Right lung (tissue), 10 donors: ENCODE data around the gene RNF8. TPM values are rescaled to one million over a fixed set of nuclear protein-coding genes. Genes with fewer than 3 reads are reported as not detected.
"Not testable (repeated sequence)": the region's sequence is repeated elsewhere in the genome, so short reads cannot be mapped to it uniquely, and the experiment has no call there.

ENCODE experiments used
- DNase-seq, 2 donors: peaks; one replicate each; pipeline ENCODE4 v3.0.0-alpha.2; 2013
- long read RNA-seq, 8 donors: transcript quantifications; one replicate each; lab custom pipeline, GENCODE V29; 2026
- polyA plus RNA-seq, 5 donors: library from polyadenylated mRNA; unstranded; fragments of 120-200 nt; gene quantifications; one replicate each; pipeline versions ENCODE4 v1.2.1 to v1.2.3, GENCODE V29; 2013; ENCODE audit warnings: inconsistent platforms in 1 of 5, low replicate concordance in 1 of 5; ENCODE audit not compliant: insufficient read length in 5 of 5, insufficient read depth in 1 of 5

The RNF8 gene
- 10 to 100 TPM; 31.7 to 42.8 (median 33.5) TPM for polyA plus RNA-seq
- long read RNA-seq, donor 1, full-length matches to known transcripts: 6 of 18 reads
- long read RNA-seq, donor 1, partial matches to known transcripts: 12 of 18 reads
- long read RNA-seq, donor 1, other reads (novel, unspliced or antisense): 0 of 18 reads
- long read RNA-seq, donor 2, full-length matches to known transcripts: 8 of 8 reads
- long read RNA-seq, donor 2, partial matches to known transcripts: 0 of 8 reads
- long read RNA-seq, donor 2, other reads (novel, unspliced or antisense): 0 of 8 reads
- long read RNA-seq, donor 3, full-length matches to known transcripts: 1 of 10 reads
- long read RNA-seq, donor 3, partial matches to known transcripts: 9 of 10 reads
- long read RNA-seq, donor 3, other reads (novel, unspliced or antisense): 0 of 10 reads
- long read RNA-seq, donor 4, partial matches to known transcripts: 13 of 14 reads
- long read RNA-seq, donor 4, other reads (novel, unspliced or antisense): 0 of 14 reads
- long read RNA-seq, donor 5, full-length matches to known transcripts: 5 of 11 reads
- long read RNA-seq, donor 5, partial matches to known transcripts: 6 of 11 reads
- long read RNA-seq, donor 5, other reads (novel, unspliced or antisense): 0 of 11 reads
- long read RNA-seq, donor 6, full-length matches to known transcripts: 5 of 14 reads
- long read RNA-seq, donor 6, partial matches to known transcripts: 9 of 14 reads
- long read RNA-seq, donor 6, other reads (novel, unspliced or antisense): 0 of 14 reads
- long read RNA-seq, donor 7, full-length matches to known transcripts: 5 of 5 reads
- long read RNA-seq, donor 7, partial matches to known transcripts: 0 of 5 reads
- long read RNA-seq, donor 7, other reads (novel, unspliced or antisense): 0 of 5 reads
- long read RNA-seq, donor 8, full-length matches to known transcripts: 3 of 3 reads
- long read RNA-seq, donor 8, partial matches to known transcripts: 0 of 3 reads
- long read RNA-seq, donor 8, other reads (novel, unspliced or antisense): 0 of 3 reads

- DNase-seq: peak; percentile 88 to 89
Measured at GRCh38 chr6:37353761-37354525, at the start of gene RNF8. TSS of gene RNF8 (plus strand) at chr6:37353983. CDS start at chr6:37354165, 182 bp downstream.

- DNase-seq: no peak
Measured at GRCh38 chr6:37304766-37305165, 49.0 kb upstream of the RNF8 start.

- DNase-seq: no peak
Measured at GRCh38 chr6:37305841-37306425, 47.9 kb upstream of the RNF8 start.

GRCh38 chr6:37306624-37307222 is 47.1 kb upstream of the RNF8 start:
- DNase-seq: no peak

GRCh38 chr6:37307484-37307883 is 46.3 kb upstream of the RNF8 start:
- not testable (repeated sequence) for DNase-seq

GRCh38 chr6:37308069-37308815 is 45.5 kb upstream of the RNF8 start:
- peak; percentile 88 to 93 for DNase-seq

GRCh38 chr6:37309046-37309445 is 44.7 kb upstream of the RNF8 start:
- no peak for DNase-seq

- DNase-seq: no peak
Measured at GRCh38 chr6:37309692-37310091, 44.1 kb upstream of the RNF8 start.

GRCh38 chr6:37310966-37311365 is 42.8 kb upstream of the RNF8 start:
- DNase-seq: no peak

- no peak for DNase-seq
Measured at GRCh38 chr6:37311741-37312473, 41.9 kb upstream of the RNF8 start.

GRCh38 chr6:37313723-37314486 is 39.9 kb upstream of the RNF8 start:
- no peak for DNase-seq

- peak; percentile 6 to 39 for DNase-seq
Measured at GRCh38 chr6:37314487-37315156, 39.2 kb upstream of the RNF8 start.

GRCh38 chr6:37315157-37315515 is 38.6 kb upstream of the RNF8 start:
- DNase-seq: no peak

GRCh38 chr6:37316071-37316470 is 37.7 kb upstream of the RNF8 start:
- DNase-seq: no peak

GRCh38 chr6:37317312-37318038 is 36.3 kb upstream of the RNF8 start:
- no peak for DNase-seq

GRCh38 chr6:37319156-37319555 is 34.6 kb upstream of the RNF8 start:
- no peak for DNase-seq

GRCh38 chr6:37319856-37320480 is 33.8 kb upstream of the RNF8 start:
- no peak for DNase-seq
